UCSD-AML1 (cell line): Measurements from ENCODE around the gene SH2D7.

Source experiments
- DNase-seq: peaks from one replicate; lab custom pipeline; 2025; ENCODE audit not compliant: unreplicated experiment; lab: John Stamatoyannopoulos, UW

Gene SH2D7

DNA sequence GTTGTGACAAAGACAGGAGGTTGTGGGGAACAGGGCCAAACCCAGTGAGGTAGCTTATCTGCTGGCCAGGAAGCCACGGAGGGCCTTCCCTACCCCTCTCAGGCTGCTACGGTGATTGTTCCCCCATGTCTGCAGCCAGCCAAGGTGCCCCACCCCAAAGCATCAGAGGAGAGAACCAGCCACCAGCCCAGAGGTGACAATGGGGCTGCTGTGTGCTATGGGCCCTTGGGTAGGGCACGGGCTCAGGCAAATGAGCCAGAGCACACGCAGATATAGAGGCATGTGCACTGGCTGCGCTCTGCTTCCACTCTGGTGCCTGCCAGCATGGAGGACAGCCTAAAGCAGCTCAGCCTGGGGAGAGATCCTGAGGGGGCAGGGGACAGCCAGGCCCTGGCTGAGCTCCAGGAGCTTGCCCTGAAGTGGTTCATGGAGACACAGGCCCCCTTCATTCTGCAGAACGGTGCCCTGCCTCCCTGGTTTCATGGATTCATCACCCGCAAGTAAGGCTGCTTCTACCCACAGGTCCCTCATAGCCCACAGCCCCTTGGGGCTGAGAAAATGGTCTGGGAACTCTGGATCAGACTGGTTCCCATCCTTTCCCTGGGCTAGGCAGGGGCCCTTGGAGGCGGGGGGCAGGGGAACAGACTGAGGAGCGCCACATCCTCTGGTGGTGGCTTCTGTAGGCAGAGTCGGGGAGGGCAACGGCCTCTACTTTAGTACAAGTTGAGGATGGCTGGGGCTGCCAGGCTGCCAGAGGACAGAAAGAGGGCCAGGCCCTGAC, at the start of gene SH2D7:
SH2D7 (plus strand) TSS at position 301 of the 781 bp plus-strand sequence; CDS start at position 325, 24 bp downstream.
- DNase-seq: no peak

DNA sequence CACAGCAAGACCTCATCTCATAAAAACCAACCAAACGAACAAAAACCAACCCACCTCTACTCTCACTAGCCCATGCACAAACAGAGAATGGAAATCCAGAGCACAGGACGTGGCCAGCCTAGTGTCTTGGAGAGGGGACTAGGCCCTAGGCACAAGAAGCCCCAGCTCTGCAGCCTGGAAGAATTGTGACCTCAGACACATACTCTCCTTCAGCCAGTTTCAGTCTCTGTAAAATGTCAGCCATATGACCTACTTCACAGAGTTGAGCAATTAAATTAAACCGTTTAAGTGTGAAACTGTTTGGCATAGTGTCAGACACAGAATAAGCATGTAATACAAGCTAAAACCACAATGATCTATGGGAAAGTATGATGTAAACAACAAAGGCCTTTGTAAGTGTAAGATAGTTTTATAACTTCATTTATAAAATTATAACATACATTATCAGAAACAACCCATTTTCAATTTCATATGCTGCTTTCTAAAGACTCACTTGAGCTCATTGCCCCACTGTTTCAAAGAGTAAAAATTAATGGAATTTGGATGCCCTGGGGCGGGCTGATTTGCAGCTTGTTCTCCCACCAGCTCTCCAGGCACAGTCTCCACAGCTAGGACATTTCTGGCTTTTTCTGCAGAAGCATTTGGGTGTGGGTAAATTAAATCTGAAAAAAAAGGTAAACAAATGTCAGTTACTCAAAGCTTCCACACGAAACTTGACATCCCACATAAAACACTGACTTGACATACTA, 47.8 kb upstream of the SH2D7 start:
- no peak for DNase-seq

DNA sequence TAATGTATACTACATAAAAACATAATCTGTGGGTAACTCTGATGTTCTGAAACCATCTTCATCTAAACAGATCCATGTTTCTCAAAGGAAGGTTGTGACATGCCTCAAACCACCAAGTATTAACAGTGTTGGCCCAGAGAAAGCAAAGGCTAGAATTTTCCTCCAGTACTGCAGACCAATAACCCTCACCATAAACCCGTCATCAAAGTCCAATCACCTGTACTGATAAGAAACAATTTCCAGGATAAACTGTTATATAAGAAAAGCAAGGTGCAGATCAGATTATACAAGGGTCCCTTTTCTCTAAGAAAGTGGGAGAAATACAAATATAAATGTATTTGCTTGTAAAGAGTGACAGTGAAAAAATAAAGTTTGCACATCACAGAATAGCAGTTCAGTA, 47.2 kb upstream of the SH2D7 start:
- DNase-seq: no peak

GRCh38 chr15:78046796-78047341, 45.5 kb upstream of the SH2D7 start:
- no peak for DNase-seq

DNA sequence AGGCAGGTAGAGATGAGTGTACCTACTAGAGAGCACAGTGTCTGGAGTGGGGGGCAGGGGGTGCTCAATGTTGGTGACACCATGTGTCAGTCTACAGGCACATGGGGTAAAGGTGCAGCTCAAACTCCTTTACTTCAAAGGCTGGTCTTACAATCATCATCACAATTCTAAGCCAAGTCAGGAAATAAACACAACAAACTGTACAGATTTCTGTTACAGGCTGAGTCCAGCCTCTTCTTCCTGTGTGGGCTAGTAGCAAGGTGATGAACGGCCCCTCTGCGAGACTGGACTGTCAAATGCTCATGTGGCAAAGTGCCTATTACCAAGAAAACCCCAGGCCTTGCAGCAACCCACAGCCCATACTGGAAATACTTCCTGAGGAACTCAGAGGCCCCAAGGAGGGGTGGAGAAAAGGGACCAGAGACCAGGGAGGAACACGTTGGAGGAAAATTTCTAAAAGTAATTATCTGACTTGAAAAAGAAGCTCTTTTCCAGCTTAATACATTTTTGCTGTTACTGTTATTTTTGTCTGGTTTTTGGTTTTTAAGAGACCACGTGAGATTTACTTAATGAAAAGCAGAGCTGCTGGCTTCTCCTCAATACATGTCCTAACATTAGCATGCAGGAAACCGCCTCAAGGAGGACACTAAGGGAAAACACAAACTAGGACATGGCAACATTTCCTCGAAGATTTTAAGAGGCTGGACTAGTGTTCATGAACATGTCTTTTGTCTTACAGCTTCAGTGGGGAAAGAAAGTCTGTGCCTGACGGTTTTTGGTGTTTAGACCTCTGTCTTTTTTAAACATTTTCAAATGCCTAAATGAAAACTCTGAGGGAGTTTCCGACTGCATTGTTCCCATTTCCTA, 44.4 kb upstream of the SH2D7 start:
- peak; percentile 69 for DNase-seq

DNA sequence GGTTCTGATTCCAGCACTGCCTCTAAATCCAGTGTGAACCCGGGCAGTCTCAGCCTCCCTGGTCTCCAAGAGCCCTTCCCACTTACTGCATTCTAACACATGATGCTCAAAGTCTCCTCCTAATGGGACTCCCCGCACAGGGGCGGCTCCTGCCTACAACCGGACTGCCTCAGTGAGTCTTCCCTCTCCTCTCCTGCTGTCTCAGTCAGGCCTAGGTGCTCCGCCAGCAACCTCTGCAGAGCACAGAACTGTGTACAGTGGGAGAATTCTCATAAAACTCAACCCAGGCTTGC, 43.8 kb upstream of the SH2D7 start:
- DNase-seq: no peak

- DNase-seq: peak; percentile 61
Measured at GRCh38 chr15:78049691-78050440, 42.5 kb upstream of the SH2D7 start.

DNA sequence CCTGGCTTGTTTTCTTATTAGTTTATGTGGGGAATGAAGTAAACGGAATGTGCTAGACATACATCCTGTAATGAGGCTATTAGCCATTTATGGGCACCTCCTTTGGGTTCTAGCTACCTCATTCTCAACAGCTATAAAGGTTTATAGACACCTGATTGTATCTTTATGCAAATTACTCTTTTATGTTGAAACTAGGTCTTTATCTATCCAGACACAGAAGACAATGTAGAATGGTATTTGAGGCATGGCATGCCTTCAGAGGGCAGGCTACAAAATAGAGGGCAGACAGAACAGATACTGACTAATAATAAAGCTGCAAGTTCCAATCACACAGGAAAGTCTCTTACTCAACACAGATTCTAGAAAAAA, 41.9 kb upstream of the SH2D7 start:
- no peak for DNase-seq

DNA sequence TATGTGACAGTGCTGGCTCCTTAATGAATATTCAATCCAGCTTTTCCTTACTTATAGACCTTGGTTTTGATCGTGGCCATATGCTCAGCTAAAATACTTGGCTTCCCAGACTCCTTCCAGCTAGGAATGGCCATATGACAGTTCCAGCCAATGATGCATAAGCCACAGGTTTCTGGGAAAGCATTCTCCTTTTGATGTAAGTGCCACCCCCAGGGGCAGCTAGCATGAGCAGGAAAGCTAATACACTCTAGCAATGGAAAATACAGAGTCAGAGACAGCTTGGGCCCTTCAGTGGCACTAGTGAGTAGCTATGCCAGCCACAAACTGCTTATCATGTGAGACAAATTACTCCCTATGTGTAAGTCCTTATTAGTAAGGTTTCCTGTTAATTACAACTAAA, 41.5 kb upstream of the SH2D7 start:
- no peak for DNase-seq

DNA sequence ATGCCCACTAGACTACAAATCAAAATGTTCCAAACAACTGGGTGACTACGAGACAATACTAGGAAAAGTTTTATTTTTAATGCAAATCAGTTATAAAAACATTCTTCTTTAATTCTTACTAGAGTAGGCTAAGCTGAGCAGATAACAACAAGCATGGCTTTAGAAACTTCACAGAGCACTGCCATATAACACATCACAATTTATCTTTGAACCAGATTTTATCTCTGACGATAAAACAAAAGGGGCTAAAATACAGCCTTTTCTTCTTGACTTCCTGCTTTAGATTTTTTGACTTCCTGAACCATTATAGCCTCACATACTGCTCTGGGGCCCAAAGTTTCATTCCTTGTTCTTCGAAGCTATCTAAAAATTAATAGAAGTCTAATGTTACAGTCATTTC, 40.8 kb upstream of the SH2D7 start:
- no peak for DNase-seq

GRCh38 chr15:78052001-78052401, 40.4 kb upstream of the SH2D7 start:
- DNase-seq: no peak

- no peak for DNase-seq
Measured at GRCh38 chr15:78052545-78052944, 39.8 kb upstream of the SH2D7 start.

GRCh38 chr15:78054518-78054917, 37.8 kb upstream of the SH2D7 start:
- DNase-seq: no peak

DNA sequence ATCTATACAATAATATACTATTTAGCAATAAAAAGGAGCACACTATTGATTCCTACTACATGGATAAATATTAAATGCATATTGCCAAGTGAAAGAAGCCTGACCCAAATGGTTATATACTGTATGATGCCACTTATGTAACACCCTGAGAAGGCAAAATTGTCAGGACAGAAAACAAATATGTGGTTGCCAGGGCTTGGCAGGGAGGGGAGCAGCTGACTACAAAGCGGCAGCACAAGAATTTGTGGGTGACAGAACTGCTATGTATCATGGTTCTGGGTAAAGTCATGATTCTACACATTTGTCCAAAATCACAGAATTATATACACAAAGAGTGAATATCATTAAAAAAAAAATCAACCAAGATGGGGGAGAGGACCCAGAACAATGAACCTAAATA, 37.4 kb upstream of the SH2D7 start:
- DNase-seq: no peak

GRCh38 chr15:78055919-78056713, 36.2 kb upstream of the SH2D7 start:
- peak; percentile 54 for DNase-seq

DNA sequence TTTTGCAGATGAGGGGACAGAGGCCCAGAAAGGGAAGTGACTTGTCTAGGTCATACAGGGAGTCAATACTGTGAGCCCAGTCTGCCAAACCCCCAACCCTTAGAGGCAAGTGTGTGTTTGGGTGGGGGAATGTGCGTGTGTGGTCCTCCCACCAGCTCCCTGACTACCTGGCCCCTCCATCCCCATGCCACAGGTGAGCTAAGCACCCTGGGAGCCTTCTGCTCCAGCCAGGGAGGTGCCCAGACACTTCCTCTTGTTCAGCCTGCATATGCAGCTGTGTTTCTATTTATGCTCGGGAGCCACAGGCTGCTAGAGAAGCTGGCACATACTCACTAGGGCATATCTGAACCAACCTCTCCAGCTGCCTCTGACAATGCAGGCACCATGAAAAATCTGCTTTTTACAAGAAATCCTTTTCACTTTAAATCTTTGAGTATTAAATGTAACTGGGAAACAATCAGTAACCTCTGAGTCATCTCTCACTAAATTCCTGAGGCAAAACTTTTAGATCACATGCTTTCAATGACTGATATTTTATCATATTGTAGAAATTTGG, 35.6 kb upstream of the SH2D7 start:
- DNase-seq: peak; percentile 54

DNA sequence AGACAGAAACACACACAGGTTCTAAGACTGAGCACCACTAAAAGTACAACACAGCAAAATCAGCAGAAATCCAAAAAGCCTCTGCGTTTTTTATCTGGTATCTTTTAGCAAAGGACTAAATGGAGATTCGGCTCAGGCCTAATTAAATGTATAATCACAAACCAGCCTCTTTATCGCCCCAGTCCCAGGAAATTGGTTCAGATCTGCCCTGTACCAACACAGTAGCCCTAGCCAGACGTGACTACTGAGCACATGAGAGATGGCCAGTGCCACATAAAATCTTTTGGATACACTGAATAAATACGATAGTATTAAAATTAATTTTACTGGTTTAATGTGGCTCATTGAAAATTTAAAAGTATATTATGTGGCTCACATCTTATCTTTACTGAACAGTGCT, 34.6 kb upstream of the SH2D7 start:
- DNase-seq: no peak

GRCh38 chr15:78058401-78058935, 33.9 kb upstream of the SH2D7 start:
- no peak for DNase-seq

DNA sequence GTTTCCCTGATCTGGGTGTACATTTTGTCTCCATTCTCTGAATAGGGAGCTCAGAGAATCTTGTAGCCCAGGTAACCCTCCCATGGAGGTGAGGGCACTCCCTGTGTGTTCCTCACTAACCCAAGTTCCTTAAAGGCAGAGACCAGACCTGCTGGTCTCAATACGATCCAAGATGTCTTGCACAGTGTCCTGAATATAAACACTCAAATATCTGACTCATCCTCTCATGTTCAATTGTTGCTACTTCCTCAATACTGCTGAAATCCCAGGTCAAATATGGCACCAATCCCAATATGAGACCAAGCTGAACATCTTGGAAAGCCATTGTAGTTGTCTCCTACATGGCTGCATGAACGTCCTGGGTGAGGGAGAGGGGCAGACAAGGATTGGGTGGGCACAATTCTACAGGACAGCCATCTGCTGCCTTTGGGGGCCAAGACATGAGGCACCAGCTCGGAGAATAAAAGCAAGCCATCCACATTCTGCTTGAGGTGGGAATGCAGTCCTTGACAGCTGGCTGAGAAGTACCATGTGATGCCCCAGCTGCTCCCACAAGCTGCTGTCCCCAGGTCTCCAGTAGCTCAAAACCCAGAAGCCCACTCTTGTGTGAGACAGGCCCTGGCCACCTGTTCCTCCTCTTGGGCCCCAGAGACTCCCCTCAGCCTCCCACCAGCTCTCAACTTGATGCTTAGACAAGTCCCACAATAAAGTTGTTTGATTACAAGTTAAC, 33.1 kb upstream of the SH2D7 start:
- DNase-seq: no peak
